HL-60 (cell line): ENCODE measurements around the gene SP7.

Experiments
- DNase-seq, 2 experiments: peaks; one replicate each; pipeline ENCODE4 v3.0.0-alpha.2; 2010 to 2020; ENCODE audit warnings: low read depth in 1 of 2, low spot score in 1 of 2
- H3K27ac ChIP-seq: fragments of 250-450 bp; sonication (Bioruptor Pico); replicated peaks from 2 replicates; pipeline ENCODE4 v1.5.1; 2020; ENCODE audit warnings: mild to moderate bottlenecking, moderate library complexity
- H3K27me3 ChIP-seq: fragments of 250-450 bp; sonication (Bioruptor Pico); 2 replicates; pipeline ENCODE4 v1.5.1; 2021; ENCODE audit warnings: mild to moderate bottlenecking, moderate library complexity; ENCODE audit not compliant: insufficient read depth, poor library complexity, severe bottlenecking
- H3K4me3 ChIP-seq: replicated peaks from 2 replicates; pipeline ENCODE4 v1.5.1; 2011; ENCODE audit warnings: mild to moderate bottlenecking, control low read depth, low read length; ENCODE audit not compliant: insufficient read depth
- GABPA ChIP-seq: IDR thresholded peaks from 2 replicates; pipeline ENCODE4 v1.6.1; 2012; ENCODE audit warnings: low read depth
- POLR2AphosphoS5 ChIP-seq: IDR thresholded peaks from 2 replicates; pipeline ENCODE4 v1.6.1; 2012; ENCODE audit warnings: low read depth
- SPI1 ChIP-seq: IDR thresholded peaks from 2 replicates; pipeline ENCODE4 v1.6.1; 2012; ENCODE audit warnings: low read depth, mild to moderate bottlenecking, borderline replicate concordance
- TF ChIP-seq, protein P1 (sequence below): IDR thresholded peaks from 2 replicates; pipeline ENCODE4 v1.6.1; 2012; ENCODE audit warnings: low read depth; ENCODE audit not compliant: insufficient replicate concordance
- TF ChIP-seq, protein P2 (sequence below): IDR thresholded peaks from one replicate; pipeline ENCODE4 v1.5.1; 2011; ENCODE audit warnings: low read length, control low read depth, inconsistent platforms; ENCODE audit not compliant: insufficient read depth

The SP7 gene

DNA sequence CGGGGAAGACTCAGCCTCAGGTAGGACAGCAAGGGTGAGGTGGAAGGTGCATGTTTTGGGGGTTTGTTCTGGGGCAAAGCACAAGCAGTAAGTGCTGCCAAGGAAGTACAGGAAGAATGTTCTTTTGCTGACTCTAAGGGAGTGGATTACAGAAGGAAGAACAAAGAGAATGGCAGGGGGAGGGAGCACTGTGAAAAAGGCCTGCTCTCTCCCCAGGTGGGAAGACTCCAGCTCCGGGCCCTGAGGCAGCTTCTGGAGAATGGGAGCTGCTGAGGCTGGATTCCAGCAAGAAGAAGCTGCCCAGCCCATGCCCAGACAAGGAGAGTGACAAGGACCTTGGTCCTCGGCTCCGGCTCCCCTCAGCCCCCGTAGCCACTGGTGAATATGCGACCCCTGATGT lies 47.8 kb downstream of the SP7 start:
- Histone ChIP-seq H3K27ac (no peak overlapping the region), H3K4me3 (no peak overlapping the region), H3K27me3 (no peaks in the 10 kb centered on the region)
- no peak for DNase-seq
- TF ChIP-seq SPI1, result no peak
- no peak for TF ChIP-seq GABPA
- TF ChIP-seq, protein P1, sequence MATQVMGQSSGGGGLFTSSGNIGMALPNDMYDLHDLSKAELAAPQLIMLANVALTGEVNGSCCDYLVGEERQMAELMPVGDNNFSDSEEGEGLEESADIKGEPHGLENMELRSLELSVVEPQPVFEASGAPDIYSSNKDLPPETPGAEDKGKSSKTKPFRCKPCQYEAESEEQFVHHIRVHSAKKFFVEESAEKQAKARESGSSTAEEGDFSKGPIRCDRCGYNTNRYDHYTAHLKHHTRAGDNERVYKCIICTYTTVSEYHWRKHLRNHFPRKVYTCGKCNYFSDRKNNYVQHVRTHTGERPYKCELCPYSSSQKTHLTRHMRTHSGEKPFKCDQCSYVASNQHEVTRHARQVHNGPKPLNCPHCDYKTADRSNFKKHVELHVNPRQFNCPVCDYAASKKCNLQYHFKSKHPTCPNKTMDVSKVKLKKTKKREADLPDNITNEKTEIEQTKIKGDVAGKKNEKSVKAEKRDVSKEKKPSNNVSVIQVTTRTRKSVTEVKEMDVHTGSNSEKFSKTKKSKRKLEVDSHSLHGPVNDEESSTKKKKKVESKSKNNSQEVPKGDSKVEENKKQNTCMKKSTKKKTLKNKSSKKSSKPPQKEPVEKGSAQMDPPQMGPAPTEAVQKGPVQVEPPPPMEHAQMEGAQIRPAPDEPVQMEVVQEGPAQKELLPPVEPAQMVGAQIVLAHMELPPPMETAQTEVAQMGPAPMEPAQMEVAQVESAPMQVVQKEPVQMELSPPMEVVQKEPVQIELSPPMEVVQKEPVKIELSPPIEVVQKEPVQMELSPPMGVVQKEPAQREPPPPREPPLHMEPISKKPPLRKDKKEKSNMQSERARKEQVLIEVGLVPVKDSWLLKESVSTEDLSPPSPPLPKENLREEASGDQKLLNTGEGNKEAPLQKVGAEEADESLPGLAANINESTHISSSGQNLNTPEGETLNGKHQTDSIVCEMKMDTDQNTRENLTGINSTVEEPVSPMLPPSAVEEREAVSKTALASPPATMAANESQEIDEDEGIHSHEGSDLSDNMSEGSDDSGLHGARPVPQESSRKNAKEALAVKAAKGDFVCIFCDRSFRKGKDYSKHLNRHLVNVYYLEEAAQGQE, result no peak
- TF ChIP-seq, protein P2, sequence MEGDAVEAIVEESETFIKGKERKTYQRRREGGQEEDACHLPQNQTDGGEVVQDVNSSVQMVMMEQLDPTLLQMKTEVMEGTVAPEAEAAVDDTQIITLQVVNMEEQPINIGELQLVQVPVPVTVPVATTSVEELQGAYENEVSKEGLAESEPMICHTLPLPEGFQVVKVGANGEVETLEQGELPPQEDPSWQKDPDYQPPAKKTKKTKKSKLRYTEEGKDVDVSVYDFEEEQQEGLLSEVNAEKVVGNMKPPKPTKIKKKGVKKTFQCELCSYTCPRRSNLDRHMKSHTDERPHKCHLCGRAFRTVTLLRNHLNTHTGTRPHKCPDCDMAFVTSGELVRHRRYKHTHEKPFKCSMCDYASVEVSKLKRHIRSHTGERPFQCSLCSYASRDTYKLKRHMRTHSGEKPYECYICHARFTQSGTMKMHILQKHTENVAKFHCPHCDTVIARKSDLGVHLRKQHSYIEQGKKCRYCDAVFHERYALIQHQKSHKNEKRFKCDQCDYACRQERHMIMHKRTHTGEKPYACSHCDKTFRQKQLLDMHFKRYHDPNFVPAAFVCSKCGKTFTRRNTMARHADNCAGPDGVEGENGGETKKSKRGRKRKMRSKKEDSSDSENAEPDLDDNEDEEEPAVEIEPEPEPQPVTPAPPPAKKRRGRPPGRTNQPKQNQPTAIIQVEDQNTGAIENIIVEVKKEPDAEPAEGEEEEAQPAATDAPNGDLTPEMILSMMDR, result no peak
- TF ChIP-seq POLR2AphosphoS5, result no peak

DNA sequence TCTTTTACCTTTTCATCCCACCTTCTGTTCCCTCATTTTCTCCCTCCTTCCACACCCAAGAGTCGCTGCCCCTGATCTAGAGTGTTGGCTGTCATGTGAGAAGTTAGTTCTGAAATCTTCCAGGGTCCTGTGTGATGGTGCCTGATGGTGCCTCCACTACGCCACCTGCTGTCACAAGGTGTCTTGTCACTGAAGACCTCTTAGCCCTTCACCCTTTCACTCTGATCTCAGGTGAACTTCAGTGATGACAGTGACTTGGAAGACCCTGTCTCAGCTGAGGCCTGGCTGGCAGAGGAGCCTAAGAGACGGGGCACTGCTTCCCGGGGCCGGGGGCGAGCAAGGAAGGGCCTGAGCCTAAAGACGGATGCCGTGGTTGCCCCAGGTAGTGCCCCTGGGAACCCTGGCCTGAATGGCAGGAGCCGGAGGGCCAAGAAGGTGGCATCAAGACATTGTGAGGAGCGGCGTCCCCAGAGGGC lies 48.4 kb downstream of the SP7 start:
- DNase-seq, result peak in 1 of 2 experiments; percentile 70
- TF ChIP-seq, protein P2, result peak; percentile 58
- TF ChIP-seq, protein P1, result no peak
- TF ChIP-seq SPI1, result no peak
- Histone ChIP-seq H3K27me3 (no peaks in the 10 kb centered on the region), H3K4me3 (no peak overlapping the region), H3K27ac (no peak overlapping the region)

DNA sequence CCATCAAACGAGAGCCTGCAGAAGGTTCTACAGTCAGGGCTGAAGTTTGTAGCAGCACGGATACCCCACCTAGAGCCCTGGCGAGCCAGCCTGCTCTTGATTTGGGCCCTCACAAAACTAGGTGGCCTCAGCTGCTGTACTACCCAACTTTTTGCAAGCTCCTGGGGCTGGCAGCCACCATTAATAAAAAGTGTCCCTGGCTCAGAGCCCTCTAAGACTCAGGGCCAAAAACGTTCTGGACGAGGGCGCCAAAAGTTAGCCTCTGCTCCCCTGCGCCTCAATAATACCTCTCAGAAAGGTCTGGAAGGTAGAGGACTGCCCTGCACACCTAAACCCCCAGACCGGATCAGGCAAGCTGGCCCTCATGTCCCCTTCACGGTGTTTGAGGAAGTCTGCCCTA lies 49.7 kb downstream of the SP7 start:
- H3K4me3 ChIP-seq, result no peak overlapping the region
- DNase-seq, result no peak
- no peak overlapping the region for H3K27ac ChIP-seq
- TF ChIP-seq, protein P2, result no peak
- no peak for TF ChIP-seq GABPA
- no peak for TF ChIP-seq POLR2AphosphoS5
- TF ChIP-seq, protein P1, result no peak
- TF ChIP-seq SPI1, result no peak
- H3K27me3 ChIP-seq, result no peaks in the 10 kb centered on the region
